Progenitor cell of endocrine pancreas (in vitro differentiated cells): Measurements from ENCODE around the gene HBS1L. TPM values are rescaled to one million over a fixed set of nuclear protein-coding genes. Genes with fewer than 3 reads are reported as not detected.

Experiments
- DNase-seq: peaks from one replicate; pipeline ENCODE4 v3.0.0; 2021; ENCODE audit warnings: low spot score; ENCODE audit not compliant: unreplicated experiment
- H3K27ac Mint-ChIP-seq: 2 replicates; pipeline ENCODE4 v1.8.0; 2021; ENCODE audit warnings: mild to moderate bottlenecking, moderate library complexity, mixed read lengths
- H3K27me3 Mint-ChIP-seq: 2 replicates; pipeline ENCODE4 v1.8.0; 2021; ENCODE audit warnings: mixed read lengths
- H3K36me3 Mint-ChIP-seq: 2 replicates; pipeline ENCODE4 v1.8.0; 2022; ENCODE audit warnings: mixed read lengths; ENCODE audit not compliant: insufficient read depth
- H3K4me1 Mint-ChIP-seq: 2 replicates; pipeline ENCODE4 v1.8.0; 2021; ENCODE audit warnings: low read depth, mixed read lengths
- H3K4me3 Mint-ChIP-seq: 2 replicates; pipeline ENCODE4 v1.8.0; 2021; ENCODE audit warnings: low read depth, mild to moderate bottlenecking, moderate library complexity, mixed read lengths
- H3K9me3 Mint-ChIP-seq: 2 replicates; pipeline ENCODE4 v1.8.0; 2021; ENCODE audit warnings: low read depth, mixed read lengths
- total RNA-seq: library from RNA; stranded (reverse); gene quantifications from 2 replicates; pipeline ENCODE4 v1.2.1, GENCODE V29; 2021
- TF ChIP-seq, protein P1 (sequence below): fragments of 200-600 bp; sonication (generic); IDR thresholded peaks from one replicate; pipeline ENCODE4 v1.5.0; 2021; ENCODE audit warnings: antibody characterized with exemption, mild to moderate bottlenecking; ENCODE audit not compliant: unreplicated experiment

The HBS1L gene
- total RNA-seq, 1 donor from 2014 or later, result 77.2 TPM

GRCh38 chr6:134997133-134997995 is 57.3 kb downstream of the HBS1L start:
- DNase-seq, result no peak
- peaks cover 10% of the 10 kb centered on the region for H3K36me3 Mint-ChIP-seq
- no peaks in the 10 kb centered on the region for H3K27me3 Mint-ChIP-seq
- TF ChIP-seq, protein P1, sequence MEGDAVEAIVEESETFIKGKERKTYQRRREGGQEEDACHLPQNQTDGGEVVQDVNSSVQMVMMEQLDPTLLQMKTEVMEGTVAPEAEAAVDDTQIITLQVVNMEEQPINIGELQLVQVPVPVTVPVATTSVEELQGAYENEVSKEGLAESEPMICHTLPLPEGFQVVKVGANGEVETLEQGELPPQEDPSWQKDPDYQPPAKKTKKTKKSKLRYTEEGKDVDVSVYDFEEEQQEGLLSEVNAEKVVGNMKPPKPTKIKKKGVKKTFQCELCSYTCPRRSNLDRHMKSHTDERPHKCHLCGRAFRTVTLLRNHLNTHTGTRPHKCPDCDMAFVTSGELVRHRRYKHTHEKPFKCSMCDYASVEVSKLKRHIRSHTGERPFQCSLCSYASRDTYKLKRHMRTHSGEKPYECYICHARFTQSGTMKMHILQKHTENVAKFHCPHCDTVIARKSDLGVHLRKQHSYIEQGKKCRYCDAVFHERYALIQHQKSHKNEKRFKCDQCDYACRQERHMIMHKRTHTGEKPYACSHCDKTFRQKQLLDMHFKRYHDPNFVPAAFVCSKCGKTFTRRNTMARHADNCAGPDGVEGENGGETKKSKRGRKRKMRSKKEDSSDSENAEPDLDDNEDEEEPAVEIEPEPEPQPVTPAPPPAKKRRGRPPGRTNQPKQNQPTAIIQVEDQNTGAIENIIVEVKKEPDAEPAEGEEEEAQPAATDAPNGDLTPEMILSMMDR, result no peak
- no peak overlapping the region for H3K27ac Mint-ChIP-seq
- no peaks in the 10 kb centered on the region for H3K4me1 Mint-ChIP-seq
- H3K4me3 Mint-ChIP-seq, result no peak overlapping the region
- H3K9me3 Mint-ChIP-seq, result no peaks in the 10 kb centered on the region

GRCh38 chr6:134995536-134995935 is 59.1 kb downstream of the HBS1L start:
- TF ChIP-seq, protein P1, result no peak
- H3K4me3 Mint-ChIP-seq, result no peak overlapping the region
- no peaks in the 10 kb centered on the region for H3K9me3 Mint-ChIP-seq
- DNase-seq, result no peak
- H3K4me1 Mint-ChIP-seq, result no peaks in the 10 kb centered on the region
- no peaks in the 10 kb centered on the region for H3K27me3 Mint-ChIP-seq
- no peak overlapping the region for H3K27ac Mint-ChIP-seq
- H3K36me3 Mint-ChIP-seq, result peaks cover 9% of the 10 kb centered on the region

GRCh38 chr6:134994431-134994830 is 60.2 kb downstream of the HBS1L start:
- DNase-seq, result no peak
- Mint-ChIP-seq H3K27me3 (no peaks in the 10 kb centered on the region), H3K4me3 (no peak overlapping the region), H3K27ac (no peak overlapping the region), H3K9me3 (no peaks in the 10 kb centered on the region), H3K4me1 (no peaks in the 10 kb centered on the region), H3K36me3 (peaks cover 8% of the 10 kb centered on the region)
- TF ChIP-seq, protein P1, result no peak

GRCh38 chr6:134992155-134992554 is 62.5 kb downstream of the HBS1L start:
- TF ChIP-seq, protein P1, result no peak
- Mint-ChIP-seq H3K36me3 (peaks cover 11% of the 10 kb centered on the region), H3K27ac (no peak overlapping the region)

DNA sequence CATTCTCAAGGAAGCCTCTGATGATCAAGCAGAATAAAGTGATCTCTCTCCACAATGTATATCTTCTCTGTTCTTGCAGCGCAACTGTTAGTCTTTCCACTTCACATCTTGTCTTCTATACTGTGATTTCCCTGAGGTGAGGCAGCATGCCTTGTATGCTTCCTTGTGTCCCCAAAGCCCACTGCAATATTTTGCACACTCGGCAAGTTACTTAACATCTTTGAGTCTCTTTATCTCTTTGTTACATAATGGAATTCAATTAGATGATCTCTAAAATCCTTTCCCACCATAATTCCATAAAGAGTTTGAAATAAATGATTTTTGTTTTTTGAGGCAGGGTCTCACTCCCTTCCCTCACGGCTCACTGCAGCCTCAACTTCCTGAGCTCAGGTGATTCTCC is 64.4 kb downstream of the HBS1L start:
- Mint-ChIP-seq H3K27ac (no peak overlapping the region), H3K9me3 (no peaks in the 10 kb centered on the region), H3K27me3 (no peaks in the 10 kb centered on the region), H3K4me3 (no peak overlapping the region), H3K4me1 (no peaks in the 10 kb centered on the region), H3K36me3 (peaks cover 7% of the 10 kb centered on the region)
- no peak for DNase-seq
- TF ChIP-seq, protein P1, result no peak

More at GRCh38 chr6:134992155-134992554, 62.5 kb downstream of the HBS1L start:
- DNase-seq, result no peak
- no peaks in the 10 kb centered on the region for H3K4me1 Mint-ChIP-seq
- H3K4me3 Mint-ChIP-seq, result no peak overlapping the region
- H3K27me3 Mint-ChIP-seq, result no peaks in the 10 kb centered on the region
- H3K9me3 Mint-ChIP-seq, result no peaks in the 10 kb centered on the region
